HEK293 (cell line): ENCODE data around the gene ARL15.

Experiments
- ATF2 ChIP-seq: fragments of 450-650 bp; formaldehyde crosslinking; IDR thresholded peaks from 2 replicates; pipeline ENCODE4 v1.5.1; 2016; ENCODE audit warnings: missing biosample characterization, missing genetic modification characterization, low read depth
- FEZF1 ChIP-seq: fragments of 450-650 bp; formaldehyde crosslinking; IDR thresholded peaks from 2 replicates; pipeline ENCODE4 v1.5.1; 2016; ENCODE audit warnings: missing biosample characterization, missing genetic modification characterization
- KLF10 ChIP-seq: fragments of 450-650 bp; IDR thresholded peaks from 2 replicates; pipeline ENCODE4 v1.5.1; 2018; ENCODE audit warnings: missing biosample characterization, mild to moderate bottlenecking, missing genetic modification characterization
- KLF7 ChIP-seq: fragments of 450-650 bp; formaldehyde crosslinking; IDR thresholded peaks from 2 replicates; pipeline ENCODE4 v1.5.1; 2016; ENCODE audit warnings: missing biosample characterization, missing genetic modification characterization, borderline replicate concordance
- SP2 ChIP-seq: fragments of 450-650 bp; formaldehyde crosslinking; IDR thresholded peaks from 2 replicates; pipeline ENCODE4 v1.5.1; 2016; ENCODE audit warnings: missing biosample characterization, missing genetic modification characterization
- TCF7L2 ChIP-seq: IDR thresholded peaks from 2 replicates; pipeline ENCODE4 v1.6.1; 2011; ENCODE audit warnings: low read depth, mild to moderate bottlenecking, inconsistent platforms, low read length, moderate library complexity, borderline replicate concordance
- YY1 ChIP-seq: fragments of 450-650 bp; formaldehyde crosslinking; IDR thresholded peaks from 2 replicates; pipeline ENCODE4 v1.5.1; 2018; ENCODE audit warnings: missing biosample characterization, missing genetic modification characterization
- ZBTB26 ChIP-seq: fragments of 450-650 bp; formaldehyde crosslinking; optimal IDR thresholded peaks from 2 replicates; pipeline ENCODE3; 2016; ENCODE audit warnings: missing biosample characterization, mild to moderate bottlenecking, missing genetic modification characterization
- ZBTB48 ChIP-seq: fragments of 450-650 bp; formaldehyde crosslinking; IDR thresholded peaks from 2 replicates; pipeline ENCODE4 v1.5.1; 2016; ENCODE audit warnings: missing biosample characterization, missing genetic modification characterization
- ZBTB49 ChIP-seq: fragments of 450-650 bp; formaldehyde crosslinking; IDR thresholded peaks from 2 replicates; pipeline ENCODE4 v1.5.1; 2016; ENCODE audit warnings: missing biosample characterization, missing genetic modification characterization, low read depth
- ZBTB6 ChIP-seq: fragments of 450-650 bp; formaldehyde crosslinking; IDR thresholded peaks from 2 replicates; pipeline ENCODE4 v1.5.1; 2017; ENCODE audit warnings: missing biosample characterization, missing genetic modification characterization
- ZFP3 ChIP-seq: fragments of 450-650 bp; formaldehyde crosslinking; IDR thresholded peaks from 2 replicates; pipeline ENCODE4 v1.5.1; 2016; ENCODE audit warnings: low read depth, missing biosample characterization, missing genetic modification characterization
- ZNF558 ChIP-seq: fragments of 450-650 bp; formaldehyde crosslinking; IDR thresholded peaks from 2 replicates; pipeline ENCODE4 v1.5.1; 2016; ENCODE audit warnings: missing biosample characterization, missing genetic modification characterization
- ZSCAN5A ChIP-seq: fragments of 450-650 bp; formaldehyde crosslinking; IDR thresholded peaks from 2 replicates; pipeline ENCODE4 v1.5.1; 2016; ENCODE audit warnings: missing biosample characterization, missing genetic modification characterization

GRCh38 chr5:54115735-54116403, 194.5 kb downstream of the ARL15 start:
- TF ChIP-seq ZSCAN5A (tag by site-specific recombination) (no peak), TCF7L2 (no peak), FEZF1 (tag by site-specific recombination) (no peak), ZBTB6 (no peak), KLF10 (tag by site-specific recombination) (no peak), ZBTB48 (tag by site-specific recombination) (peak; percentile 66; the same call in 1 of the 2 replicates), KLF7 (tag by site-specific recombination) (no peak), ATF2 (tag by site-specific recombination) (no peak), ZBTB49 (tag by site-specific recombination) (no peak), ZFP3 (tag by site-specific recombination) (no peak), YY1 (tag by site-specific recombination) (no peak), ZNF558 (tag by site-specific recombination) (0 out of 2 replicates have a peak, but pooled peaks have one; percentile 16), ZBTB26 (tag by site-specific recombination) (no peak), SP2 (tag by site-specific recombination) (no peak)
